ENCODE results near the gene RAPGEF4. TPM values are rescaled to one million over a fixed set of nuclear protein-coding genes. Genes with fewer than 3 reads are reported as not detected.

The RAPGEF4 gene
- total RNA-seq: 0.54 to 2.3 TPM (median 0.57 TPM) in 3 replicates
- long read RNA-seq: 0 reads

DNA sequence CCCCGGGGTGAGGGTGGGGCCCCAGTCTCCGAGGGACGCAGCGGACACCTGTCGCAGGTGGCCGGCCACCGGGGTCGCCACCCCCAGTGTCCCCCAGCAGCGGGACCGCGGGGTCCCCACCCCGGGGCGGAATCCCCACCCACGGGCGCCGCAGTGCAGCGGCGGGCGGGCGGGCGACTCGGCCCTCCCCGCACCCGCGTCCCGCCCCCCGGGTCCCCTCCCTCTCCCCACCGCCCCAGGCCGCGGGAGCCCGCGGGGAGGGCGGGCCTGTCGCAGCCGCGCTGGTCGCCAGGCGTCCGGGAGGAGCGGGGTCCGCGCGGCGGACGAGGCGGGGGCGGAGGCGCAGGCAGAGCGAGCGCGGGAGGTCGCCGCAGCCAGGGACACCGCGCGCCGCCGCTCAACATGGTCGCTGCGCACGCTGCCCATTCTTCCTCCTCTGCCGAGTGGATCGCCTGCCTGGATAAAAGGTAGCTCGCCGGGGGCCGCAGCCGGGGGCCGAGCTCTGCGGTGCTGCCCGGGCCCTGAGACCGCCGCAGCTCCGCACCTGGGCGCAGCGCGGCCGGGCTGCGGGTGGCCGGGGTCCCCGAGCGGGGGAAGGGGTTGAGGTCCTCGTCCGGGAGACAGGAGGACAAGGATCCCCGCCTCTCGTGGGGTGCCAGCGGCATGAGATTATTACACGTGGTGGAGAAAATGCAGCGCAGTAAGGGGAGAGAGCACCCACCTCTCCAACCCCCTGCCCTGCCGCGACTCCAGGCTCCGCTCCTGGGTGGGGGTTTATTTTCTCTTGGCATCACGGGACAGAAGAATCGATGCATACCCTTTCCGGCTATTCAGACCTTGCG is at the start of gene RAPGEF4:
Gene RAPGEF4 (plus strand): TSS at position 264 of the 842 bp plus-strand sequence. CDS start 139 bp downstream, at position 403.
- Mint-ChIP-seq H3K27me3 (ENCODE audit: low read depth) (peaks cover 4% of the 10 kb centered on the region), H3K27ac (ENCODE audit: unreplicated experiment) (no peak within 1 kb of the TSS), H3K36me3 (ENCODE audit: low read depth) (no peaks in the 10 kb centered on the region), H3K4me1 (ENCODE audit: low read depth) (peaks cover 11% of the 10 kb centered on the region), H3K9me3 (ENCODE audit: low read depth) (no peaks in the 10 kb centered on the region), H3K4me3 (ENCODE audit: unreplicated experiment) (peak within 1 kb of the TSS; percentile 70)
- no peak for DNase-seq (ENCODE audit: low spot score)
- TF ChIP-seq, protein P1, sequence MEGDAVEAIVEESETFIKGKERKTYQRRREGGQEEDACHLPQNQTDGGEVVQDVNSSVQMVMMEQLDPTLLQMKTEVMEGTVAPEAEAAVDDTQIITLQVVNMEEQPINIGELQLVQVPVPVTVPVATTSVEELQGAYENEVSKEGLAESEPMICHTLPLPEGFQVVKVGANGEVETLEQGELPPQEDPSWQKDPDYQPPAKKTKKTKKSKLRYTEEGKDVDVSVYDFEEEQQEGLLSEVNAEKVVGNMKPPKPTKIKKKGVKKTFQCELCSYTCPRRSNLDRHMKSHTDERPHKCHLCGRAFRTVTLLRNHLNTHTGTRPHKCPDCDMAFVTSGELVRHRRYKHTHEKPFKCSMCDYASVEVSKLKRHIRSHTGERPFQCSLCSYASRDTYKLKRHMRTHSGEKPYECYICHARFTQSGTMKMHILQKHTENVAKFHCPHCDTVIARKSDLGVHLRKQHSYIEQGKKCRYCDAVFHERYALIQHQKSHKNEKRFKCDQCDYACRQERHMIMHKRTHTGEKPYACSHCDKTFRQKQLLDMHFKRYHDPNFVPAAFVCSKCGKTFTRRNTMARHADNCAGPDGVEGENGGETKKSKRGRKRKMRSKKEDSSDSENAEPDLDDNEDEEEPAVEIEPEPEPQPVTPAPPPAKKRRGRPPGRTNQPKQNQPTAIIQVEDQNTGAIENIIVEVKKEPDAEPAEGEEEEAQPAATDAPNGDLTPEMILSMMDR (IDR thresholded peaks at IDR 0.05): no peak

DNA sequence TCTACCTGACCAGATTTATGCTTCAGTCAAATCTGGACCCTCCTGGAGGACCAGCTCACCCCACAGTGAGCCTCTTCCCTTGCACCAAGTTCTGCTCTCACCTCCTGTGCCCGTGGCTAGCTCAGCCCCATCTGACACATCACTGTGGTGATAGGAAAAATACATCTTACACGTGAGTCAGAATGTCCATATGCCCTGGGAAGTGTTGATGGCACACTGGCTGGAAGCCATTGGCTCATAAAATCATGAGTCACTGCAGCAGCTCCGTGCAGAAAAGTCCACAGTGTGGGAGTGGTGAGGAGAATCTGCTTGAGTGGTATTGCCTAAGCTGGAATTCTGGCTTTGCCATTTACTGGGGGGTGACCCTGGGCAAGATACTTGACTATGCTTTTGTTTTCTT is 42.6 kb upstream of the RAPGEF4 start:
- Mint-ChIP-seq H3K27me3 (ENCODE audit: low read depth) (no peaks in the 10 kb centered on the region), H3K27ac (ENCODE audit: unreplicated experiment) (peak overlapping the region; percentile 92), H3K4me3 (ENCODE audit: unreplicated experiment) (no peak overlapping the region), H3K4me1 (ENCODE audit: low read depth) (peaks cover 23% of the 10 kb centered on the region), H3K9me3 (ENCODE audit: low read depth) (peaks cover 12% of the 10 kb centered on the region), H3K36me3 (ENCODE audit: low read depth) (peaks cover 7% of the 10 kb centered on the region)
- TF ChIP-seq, protein P1 (IDR thresholded peaks at IDR 0.05): no peak
- no peak for DNase-seq (ENCODE audit: low spot score)

DNA sequence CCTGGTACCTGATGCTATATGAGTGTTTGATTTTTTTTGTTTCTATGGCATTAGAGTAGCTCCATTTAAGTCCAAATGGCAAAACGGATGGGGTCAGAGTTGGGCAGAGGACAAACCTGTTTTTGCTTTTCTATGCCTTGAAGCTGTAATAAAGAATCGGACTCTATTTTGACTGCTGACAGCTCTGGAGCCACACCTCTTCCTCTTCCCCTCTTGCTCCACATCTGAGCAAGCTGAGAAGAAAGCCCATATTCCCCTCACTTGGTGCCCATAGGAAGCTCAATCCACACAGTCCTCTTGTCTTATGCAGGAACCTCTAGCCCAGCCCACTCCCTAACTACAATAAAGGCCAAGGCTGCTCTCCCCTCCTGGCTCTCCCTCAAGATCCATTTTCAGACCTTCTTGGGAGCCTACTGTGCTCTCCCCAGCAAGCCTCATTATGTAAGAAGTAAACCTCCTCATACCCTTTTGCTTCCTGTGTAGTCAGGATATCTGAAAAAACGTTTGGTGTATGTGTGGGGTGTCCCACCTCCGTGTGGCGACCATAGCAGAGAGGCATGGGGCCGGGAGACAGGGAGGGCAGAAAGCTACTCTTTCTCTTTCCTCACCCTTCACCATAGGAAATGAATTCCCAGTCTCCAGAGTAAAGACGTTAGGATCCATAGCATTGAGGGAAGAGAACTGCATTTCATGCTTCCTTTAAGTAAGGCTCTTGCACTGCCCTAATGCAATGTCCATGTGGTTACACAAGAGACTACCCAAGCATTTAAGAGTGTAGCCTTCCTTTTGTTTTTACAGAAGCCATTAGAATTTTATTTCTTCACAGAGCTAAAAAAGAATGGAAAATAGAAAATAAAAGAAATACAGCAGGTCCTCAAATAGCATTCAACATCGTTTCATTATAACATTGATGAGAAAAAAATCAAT is 41.9 kb upstream of the RAPGEF4 start:
- Mint-ChIP-seq H3K4me1 (ENCODE audit: low read depth) (peaks cover 30% of the 10 kb centered on the region), H3K27ac (ENCODE audit: unreplicated experiment) (peak overlapping the region; percentile 92), H3K4me3 (ENCODE audit: unreplicated experiment) (no peak overlapping the region), H3K27me3 (ENCODE audit: low read depth) (no peaks in the 10 kb centered on the region), H3K9me3 (ENCODE audit: low read depth) (peaks cover 10% of the 10 kb centered on the region), H3K36me3 (ENCODE audit: low read depth) (peaks cover 5% of the 10 kb centered on the region)
- TF ChIP-seq, protein P1 (IDR thresholded peaks at IDR 0.05): no peak
- no peak for DNase-seq (ENCODE audit: low spot score)

DNA sequence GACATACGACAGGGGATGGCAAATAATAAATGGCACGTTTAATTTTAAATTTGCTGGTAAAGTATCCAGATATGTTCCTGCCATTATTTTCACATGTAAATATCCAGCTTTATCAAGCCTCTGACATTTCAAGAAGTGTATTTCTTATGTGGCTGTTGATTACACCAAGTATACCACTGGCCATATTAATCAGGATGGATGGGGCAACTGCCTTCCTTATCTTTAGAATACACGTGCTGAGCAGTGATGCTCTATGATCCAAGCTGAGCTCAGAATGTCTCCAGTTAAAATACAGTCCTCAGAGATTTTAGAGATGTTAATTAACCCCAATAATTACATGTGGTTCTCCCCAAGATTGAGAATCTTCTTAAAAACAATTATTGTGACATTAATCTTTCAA is 38.3 kb upstream of the RAPGEF4 start:
- Mint-ChIP-seq H3K9me3 (ENCODE audit: low read depth) (no peaks in the 10 kb centered on the region), H3K27ac (ENCODE audit: unreplicated experiment) (peak overlapping the region; percentile 72), H3K4me1 (ENCODE audit: low read depth) (peaks cover 50% of the 10 kb centered on the region), H3K36me3 (ENCODE audit: low read depth) (no peaks in the 10 kb centered on the region), H3K27me3 (ENCODE audit: low read depth) (no peaks in the 10 kb centered on the region), H3K4me3 (ENCODE audit: unreplicated experiment) (no peak overlapping the region)
- DNase-seq (ENCODE audit: low spot score): no peak
- TF ChIP-seq, protein P1 (IDR thresholded peaks at IDR 0.05): no peak
